Astrocyte of the spinal cord (primary cell): ENCODE measurements around the gene SCYGR1.
"Not testable (repeated sequence)": the region's sequence is repeated elsewhere in the genome, so short reads cannot be mapped to it uniquely, and the experiment has no call there.

Experiments used
- DNase-seq: peaks from one replicate; pipeline ENCODE4 v3.0.0; 2011; ENCODE audit warnings: low read depth, low spot score
- H3K4me3 ChIP-seq: 2 replicates; pipeline ENCODE4 v1.5.1; 2011; ENCODE audit warnings: low read depth, mild to moderate bottlenecking, low read length, moderate library complexity
- in situ Hi-C: cut with HindIII; loops from 2 replicates; pipeline ENCODE4 v1.10.0; 2017; ENCODE audit warnings: low sequenced_read_pairs
- TF ChIP-seq, protein P1 (sequence below): IDR thresholded peaks from 2 replicates; pipeline ENCODE4 v1.5.1; 2012; ENCODE audit warnings: low read depth, mild to moderate bottlenecking, low read length, inconsistent platforms

SCYGR1 gene

GRCh38 chr2:227387583-227387982 lies at the start of gene SCYGR1:
TSS of gene SCYGR1 (minus strand) at chr2:227387949. CDS start at chr2:227387949, 0 bp downstream.
- in situ Hi-C loops, DNase-seq, H3K4me3 ChIP-seq: not testable (repeated sequence)

GRCh38 chr2:227436436-227437174 lies 48.9 kb upstream of the SCYGR1 start:
- TF ChIP-seq, protein P1, sequence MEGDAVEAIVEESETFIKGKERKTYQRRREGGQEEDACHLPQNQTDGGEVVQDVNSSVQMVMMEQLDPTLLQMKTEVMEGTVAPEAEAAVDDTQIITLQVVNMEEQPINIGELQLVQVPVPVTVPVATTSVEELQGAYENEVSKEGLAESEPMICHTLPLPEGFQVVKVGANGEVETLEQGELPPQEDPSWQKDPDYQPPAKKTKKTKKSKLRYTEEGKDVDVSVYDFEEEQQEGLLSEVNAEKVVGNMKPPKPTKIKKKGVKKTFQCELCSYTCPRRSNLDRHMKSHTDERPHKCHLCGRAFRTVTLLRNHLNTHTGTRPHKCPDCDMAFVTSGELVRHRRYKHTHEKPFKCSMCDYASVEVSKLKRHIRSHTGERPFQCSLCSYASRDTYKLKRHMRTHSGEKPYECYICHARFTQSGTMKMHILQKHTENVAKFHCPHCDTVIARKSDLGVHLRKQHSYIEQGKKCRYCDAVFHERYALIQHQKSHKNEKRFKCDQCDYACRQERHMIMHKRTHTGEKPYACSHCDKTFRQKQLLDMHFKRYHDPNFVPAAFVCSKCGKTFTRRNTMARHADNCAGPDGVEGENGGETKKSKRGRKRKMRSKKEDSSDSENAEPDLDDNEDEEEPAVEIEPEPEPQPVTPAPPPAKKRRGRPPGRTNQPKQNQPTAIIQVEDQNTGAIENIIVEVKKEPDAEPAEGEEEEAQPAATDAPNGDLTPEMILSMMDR: no peak
- in situ Hi-C loops: no loop called here
- H3K4me3 ChIP-seq: no peak overlapping the region
- no peak for DNase-seq

GRCh38 chr2:227433171-227433570 lies 45.4 kb upstream of the SCYGR1 start:
- in situ Hi-C loops: no loop called here
- TF ChIP-seq, protein P1: no peak
- no peak overlapping the region for H3K4me3 ChIP-seq
- DNase-seq: no peak

DNA sequence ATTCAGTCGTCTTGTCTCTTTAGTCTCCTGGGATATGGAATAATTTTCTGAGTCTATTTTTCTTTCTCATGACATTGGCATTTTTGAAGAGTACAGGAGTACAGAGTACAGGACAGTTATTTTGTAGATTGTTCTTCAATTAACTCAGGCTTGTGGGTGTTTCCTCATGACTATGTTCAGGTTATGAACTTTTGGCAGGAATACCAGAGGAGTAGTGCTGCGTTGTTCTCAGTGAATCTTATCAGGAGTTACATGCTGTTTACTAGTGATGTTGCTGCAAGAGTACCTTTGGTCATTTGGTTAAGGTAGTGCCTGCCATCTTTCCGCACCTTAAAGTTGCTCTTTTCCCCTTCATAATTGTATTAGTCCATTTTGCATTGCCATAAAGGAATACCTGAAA lies 42.9 kb upstream of the SCYGR1 start:
- H3K4me3 ChIP-seq: no peak overlapping the region
- in situ Hi-C loops: no loop called here
- TF ChIP-seq, protein P1: no peak
- DNase-seq: no peak

- no peak overlapping the region for H3K4me3 ChIP-seq
- TF ChIP-seq, protein P1: no peak
- in situ Hi-C loops: no loop called here
Observed at GRCh38 chr2:227428731-227429285, 41.1 kb upstream of the SCYGR1 start.

GRCh38 chr2:227423656-227424499 lies 36.1 kb upstream of the SCYGR1 start:
- in situ Hi-C loops: no loop called here
- H3K4me3 ChIP-seq: no peak overlapping the region
- TF ChIP-seq, protein P1: no peak
- no peak for DNase-seq

More at GRCh38 chr2:227428731-227429285, 41.1 kb upstream of the SCYGR1 start:
- DNase-seq: no peak
